Coronary artery (tissue), 2 donors: Measurements from ENCODE around the gene OR10A6.

Experiments
- DNase-seq: peaks from one replicate; pipeline ENCODE4 v3.0.0-alpha.2; 2017; ENCODE audit warnings: low spot score
- H3K27ac ChIP-seq, 2 donors: fragments of 200-600 bp; sonication (generic); one replicate each; pipeline ENCODE4 v1.5.1; 2016 to 2019
- H3K4me3 ChIP-seq: fragments of 200-600 bp; sonication (generic); 2 replicates; pipeline ENCODE4 v1.5.1; 2016; ENCODE audit warnings: mild to moderate bottlenecking, moderate library complexity
- CTCF ChIP-seq: fragments of 200-600 bp; sonication (generic); IDR thresholded peaks from one replicate; pipeline ENCODE4 v1.5.1; 2019; ENCODE audit warnings: antibody characterized with exemption

Gene OR10A6, protein sequence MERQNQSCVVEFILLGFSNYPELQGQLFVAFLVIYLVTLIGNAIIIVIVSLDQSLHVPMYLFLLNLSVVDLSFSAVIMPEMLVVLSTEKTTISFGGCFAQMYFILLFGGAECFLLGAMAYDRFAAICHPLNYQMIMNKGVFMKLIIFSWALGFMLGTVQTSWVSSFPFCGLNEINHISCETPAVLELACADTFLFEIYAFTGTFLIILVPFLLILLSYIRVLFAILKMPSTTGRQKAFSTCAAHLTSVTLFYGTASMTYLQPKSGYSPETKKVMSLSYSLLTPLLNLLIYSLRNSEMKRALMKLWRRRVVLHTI

GRCh38 chr11:7931168-7931567 lies at the start of gene OR10A6:
OR10A6 (minus strand) TSS chr11:7931268; CDS start chr11:7928662, 2,606 bp downstream.
- Histone ChIP-seq H3K4me3 (no peak within 1 kb of the TSS), H3K27ac (no peak within 1 kb of the TSS)
- TF ChIP-seq CTCF = no peak
- DNase-seq = no peak

DNA sequence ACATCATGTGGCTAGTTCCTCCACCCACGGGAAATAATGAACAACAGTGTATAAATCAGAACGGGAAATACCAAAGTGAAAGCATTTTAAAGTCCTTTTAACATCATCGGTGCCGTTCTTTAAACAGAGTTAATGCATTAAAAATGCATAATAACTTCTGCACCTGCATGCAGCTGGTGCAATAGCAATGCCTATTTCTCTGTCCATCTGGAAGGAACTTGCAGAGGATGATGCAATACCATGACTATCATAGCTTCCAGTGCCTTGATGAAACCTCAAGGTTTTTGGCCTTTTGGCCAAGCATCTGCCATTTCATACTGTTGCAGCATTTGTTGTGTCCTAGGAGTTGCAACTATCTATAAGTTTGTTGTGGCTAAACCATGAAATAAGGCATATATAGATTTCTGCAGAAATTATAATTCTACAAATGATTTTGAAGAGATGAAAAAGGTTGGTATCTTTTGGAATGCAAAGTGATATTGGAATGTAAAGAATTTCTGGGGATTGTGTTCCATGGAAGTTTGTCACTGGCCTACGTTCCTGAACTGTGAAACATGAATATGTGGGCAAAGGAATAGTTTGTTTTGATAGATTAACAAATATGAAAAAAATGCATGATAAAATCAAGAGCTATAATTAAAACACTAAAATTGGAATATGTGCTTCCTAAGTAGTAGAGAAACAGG lies 46.3 kb upstream of the OR10A6 start:
- TF ChIP-seq CTCF = no peak
- Histone ChIP-seq H3K4me3 (no peak overlapping the region), H3K27ac (no peak overlapping the region)
- DNase-seq = no peak

DNA sequence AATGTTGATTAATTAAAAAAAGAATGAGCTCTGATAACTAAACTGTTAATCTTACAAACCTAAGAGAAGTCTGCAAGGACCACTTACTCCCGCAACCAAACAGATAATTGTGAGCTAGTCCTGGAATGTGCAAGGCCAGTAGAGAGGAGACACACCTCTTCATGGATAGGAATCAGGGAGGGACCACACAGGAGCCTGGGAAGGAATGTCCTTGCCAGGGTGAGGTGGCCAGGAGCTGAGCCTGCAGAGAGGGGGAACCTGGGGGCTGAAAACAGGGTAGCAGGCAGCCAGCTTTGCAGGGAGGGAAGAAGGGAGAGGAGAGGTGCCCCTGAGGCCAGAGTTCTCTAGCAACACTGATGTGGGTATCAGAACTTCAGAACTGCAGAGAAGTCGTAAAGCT lies 43.6 kb upstream of the OR10A6 start:
- H3K4me3 ChIP-seq = no peak overlapping the region
- DNase-seq = no peak
- no peak for TF ChIP-seq CTCF
- H3K27ac ChIP-seq = no peak overlapping the region

DNA sequence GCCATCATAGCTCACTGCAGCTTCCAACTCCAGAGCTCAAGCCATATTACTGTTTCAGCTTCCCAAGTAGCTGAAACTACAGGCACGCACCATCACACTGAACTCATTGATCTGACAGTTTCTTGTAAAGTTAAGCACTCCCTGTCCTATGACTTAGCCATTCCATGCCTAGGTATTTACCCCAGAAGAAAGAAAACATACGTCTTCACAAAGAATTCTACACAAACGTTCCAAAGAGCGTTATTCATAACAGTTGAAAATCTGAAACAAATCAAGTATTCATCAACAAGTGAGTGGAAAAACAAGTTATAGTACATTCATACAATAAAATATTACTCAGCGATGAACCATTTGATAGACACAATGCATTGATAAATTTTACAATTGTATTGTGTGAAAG lies 41.9 kb upstream of the OR10A6 start:
- H3K27ac ChIP-seq = no peak overlapping the region
- no peak for TF ChIP-seq CTCF
- DNase-seq = no peak
- H3K4me3 ChIP-seq = no peak overlapping the region

DNA sequence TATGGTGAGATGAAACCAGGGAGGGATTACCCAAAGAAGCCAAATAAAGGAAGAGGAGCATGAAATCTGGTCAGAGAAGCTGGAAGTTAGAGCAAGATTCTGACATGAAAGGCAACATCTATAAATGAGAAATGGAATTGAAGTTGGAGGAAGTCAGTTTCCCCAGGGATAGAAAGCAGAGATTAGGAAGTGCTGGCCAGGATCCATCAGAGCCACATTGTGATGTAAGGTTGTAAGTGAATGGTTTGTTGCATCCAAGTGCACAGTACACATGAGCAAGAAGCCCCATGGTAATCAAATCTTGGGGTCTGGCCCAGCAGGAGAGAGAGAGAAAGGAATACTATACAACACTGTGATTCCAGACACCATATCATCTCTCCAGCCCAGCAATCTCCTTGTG lies 40.8 kb upstream of the OR10A6 start:
- Histone ChIP-seq H3K27ac (no peak overlapping the region), H3K4me3 (no peak overlapping the region)
- no peak for TF ChIP-seq CTCF
- DNase-seq = no peak

- H3K27ac ChIP-seq = no peak overlapping the region
- no peak overlapping the region for H3K4me3 ChIP-seq
- DNase-seq = no peak
- no peak for TF ChIP-seq CTCF
Observed at GRCh38 chr11:7969756-7970646, 38.9 kb upstream of the OR10A6 start.
